ENCODE results near the gene EFL1. TPM values are rescaled to one million over a fixed set of nuclear protein-coding genes. Genes with fewer than 3 reads are reported as not detected.
"Not testable (repeated sequence)": the region's sequence is repeated elsewhere in the genome, so short reads cannot be mapped to it uniquely, and the experiment has no call there.

Gene EFL1
- total and polyA plus RNA-seq, 2 donors (not counting 1 experiment from before 2014, with no cell fraction given), result 19.1 to 29.9 TPM

DNA sequence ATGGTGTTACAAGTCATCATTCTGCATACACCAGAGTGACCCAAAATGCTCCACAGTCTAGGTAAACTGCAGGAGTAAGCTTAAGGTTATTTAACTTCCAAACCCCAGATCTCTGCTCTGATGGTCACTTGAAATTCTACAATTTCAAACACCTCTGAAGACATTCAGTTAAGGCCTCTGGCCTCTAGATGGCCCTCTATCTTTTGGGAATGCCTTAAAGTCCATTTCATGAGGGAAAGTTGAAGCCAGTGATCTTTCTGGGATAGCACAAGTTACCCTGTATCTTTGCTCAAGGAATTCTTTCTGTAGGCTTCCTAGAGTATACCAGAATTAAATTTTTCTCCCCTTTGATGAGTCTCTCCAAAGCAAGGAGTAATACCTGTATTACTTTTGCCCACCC is 18.7 kb upstream of the EFL1 start:
- not testable (repeated sequence) for H3K27ac ChIP-seq (ENCODE audit: insufficient read depth, low read length); H3K4me1 ChIP-seq (ENCODE audit: control insufficient read depth, extremely low read depth, insufficient read depth, low read length); H3K9ac ChIP-seq (ENCODE audit: insufficient read depth, low read length); H3K27me3 ChIP-seq (ENCODE audit: control insufficient read depth, insufficient read depth, low read length); H4K20me1 ChIP-seq (ENCODE audit: control insufficient read depth, extremely low read depth, insufficient read depth, low read length); H3K9me3 ChIP-seq (ENCODE audit: control insufficient read depth, insufficient read depth, low read depth, low read length); H2AFZ ChIP-seq (ENCODE audit: low read length); H3K36me3 ChIP-seq (ENCODE audit: control insufficient read depth, insufficient read depth, low read length); H3K4me3 ChIP-seq (replicated peaks in 1 of 4; ENCODE audit: control extremely low read depth in 1 of 4, insufficient read depth in 1 of 4, low read depth in 3 of 4, low read length in 4 of 4); H3K79me2 ChIP-seq (ENCODE audit: control insufficient read depth, insufficient read depth, low read length); H3K4me2 ChIP-seq (ENCODE audit: extremely low read depth, insufficient read depth, low read length); DNase-seq (ENCODE audit: low read depth in 2 of 2)
- TF ChIP-seq, protein P1, sequence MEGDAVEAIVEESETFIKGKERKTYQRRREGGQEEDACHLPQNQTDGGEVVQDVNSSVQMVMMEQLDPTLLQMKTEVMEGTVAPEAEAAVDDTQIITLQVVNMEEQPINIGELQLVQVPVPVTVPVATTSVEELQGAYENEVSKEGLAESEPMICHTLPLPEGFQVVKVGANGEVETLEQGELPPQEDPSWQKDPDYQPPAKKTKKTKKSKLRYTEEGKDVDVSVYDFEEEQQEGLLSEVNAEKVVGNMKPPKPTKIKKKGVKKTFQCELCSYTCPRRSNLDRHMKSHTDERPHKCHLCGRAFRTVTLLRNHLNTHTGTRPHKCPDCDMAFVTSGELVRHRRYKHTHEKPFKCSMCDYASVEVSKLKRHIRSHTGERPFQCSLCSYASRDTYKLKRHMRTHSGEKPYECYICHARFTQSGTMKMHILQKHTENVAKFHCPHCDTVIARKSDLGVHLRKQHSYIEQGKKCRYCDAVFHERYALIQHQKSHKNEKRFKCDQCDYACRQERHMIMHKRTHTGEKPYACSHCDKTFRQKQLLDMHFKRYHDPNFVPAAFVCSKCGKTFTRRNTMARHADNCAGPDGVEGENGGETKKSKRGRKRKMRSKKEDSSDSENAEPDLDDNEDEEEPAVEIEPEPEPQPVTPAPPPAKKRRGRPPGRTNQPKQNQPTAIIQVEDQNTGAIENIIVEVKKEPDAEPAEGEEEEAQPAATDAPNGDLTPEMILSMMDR (conservative IDR thresholded peaks at IDR 0.05 in 1 of 2, IDR thresholded peaks at IDR 0.05 in 1 of 2; ENCODE audit: low read depth in 1 of 2, low read length in 2 of 2), result peak; percentile 7 to 20

- no peak overlapping the region for H3K27ac ChIP-seq (ENCODE audit: insufficient read depth, low read length)
- no peaks in the 10 kb centered on the region for H4K20me1 ChIP-seq (ENCODE audit: control insufficient read depth, extremely low read depth, insufficient read depth, low read length)
- H3K9ac ChIP-seq (ENCODE audit: insufficient read depth, low read length), result no peak overlapping the region
- H2AFZ ChIP-seq (ENCODE audit: low read length), result no peak overlapping the region
- H3K36me3 ChIP-seq (ENCODE audit: control insufficient read depth, insufficient read depth, low read length), result no peaks in the 10 kb centered on the region
- no peak for DNase-seq (ENCODE audit: low read depth in 2 of 2)
- no peaks in the 10 kb centered on the region for H3K4me1 ChIP-seq (ENCODE audit: control insufficient read depth, extremely low read depth, insufficient read depth, low read length)
- H3K4me3 ChIP-seq (replicated peaks in 1 of 4; ENCODE audit: control extremely low read depth in 1 of 4, insufficient read depth in 1 of 4, low read depth in 3 of 4, low read length in 4 of 4), result no peak overlapping the region
- H3K27me3 ChIP-seq (ENCODE audit: control insufficient read depth, insufficient read depth, low read length), result peaks cover 8% of the 10 kb centered on the region
- no peak overlapping the region for H3K4me2 ChIP-seq (ENCODE audit: extremely low read depth, insufficient read depth, low read length)
- H3K9me3 ChIP-seq (ENCODE audit: control insufficient read depth, insufficient read depth, low read depth, low read length), result no peaks in the 10 kb centered on the region
- TF ChIP-seq, protein P1 (conservative IDR thresholded peaks at IDR 0.05 in 1 of 2, IDR thresholded peaks at IDR 0.05 in 1 of 2; ENCODE audit: low read depth in 1 of 2, low read length in 2 of 2), result no peak
- no peak for TF ChIP-seq EZH2 (IDR thresholded peaks at IDR 0.05; ENCODE audit: low read length, missing control alignments)
- H3K79me2 ChIP-seq (ENCODE audit: control insufficient read depth, insufficient read depth, low read length), result no peaks in the 10 kb centered on the region
These were observed 12.9 kb upstream of the EFL1 start for GRCh38 chr15:82275410-82275809.

DNA sequence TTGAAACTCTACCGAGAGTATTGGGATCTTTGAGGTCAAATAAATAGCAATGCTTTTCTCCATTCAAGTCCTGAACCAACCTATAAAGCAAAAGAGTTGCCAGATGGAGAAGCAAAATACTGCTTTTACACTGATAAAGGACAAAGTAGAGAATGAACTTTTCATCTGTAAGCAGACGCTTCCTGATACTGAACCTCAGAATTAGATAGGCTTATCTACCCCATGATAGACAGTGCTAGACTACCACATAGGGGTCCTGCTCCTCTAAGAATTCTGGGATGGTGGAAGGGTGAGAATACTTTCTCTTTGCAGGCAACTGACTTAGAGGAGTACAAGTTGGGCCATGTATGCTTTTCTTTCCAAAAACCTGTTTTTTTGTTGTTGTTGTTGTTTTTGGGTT is 9.6 kb upstream of the EFL1 start:
- H3K27ac ChIP-seq (ENCODE audit: insufficient read depth, low read length), result no peak overlapping the region
- no peaks in the 10 kb centered on the region for H3K36me3 ChIP-seq (ENCODE audit: control insufficient read depth, insufficient read depth, low read length)
- H3K79me2 ChIP-seq (ENCODE audit: control insufficient read depth, insufficient read depth, low read length), result no peaks in the 10 kb centered on the region
- no peak overlapping the region for H2AFZ ChIP-seq (ENCODE audit: low read length)
- TF ChIP-seq, protein P1 (conservative IDR thresholded peaks at IDR 0.05 in 1 of 2, IDR thresholded peaks at IDR 0.05 in 1 of 2; ENCODE audit: low read depth in 1 of 2, low read length in 2 of 2), result no peak
- TF ChIP-seq EZH2 (IDR thresholded peaks at IDR 0.05; ENCODE audit: low read length, missing control alignments), result no peak
- no peak overlapping the region for H3K4me3 ChIP-seq (replicated peaks in 1 of 4; ENCODE audit: control extremely low read depth in 1 of 4, insufficient read depth in 1 of 4, low read depth in 3 of 4, low read length in 4 of 4)
- H3K9me3 ChIP-seq (ENCODE audit: control insufficient read depth, insufficient read depth, low read depth, low read length), result no peaks in the 10 kb centered on the region
- no peaks in the 10 kb centered on the region for H3K27me3 ChIP-seq (ENCODE audit: control insufficient read depth, insufficient read depth, low read length)
- H3K4me2 ChIP-seq (ENCODE audit: extremely low read depth, insufficient read depth, low read length), result no peak overlapping the region
- DNase-seq (ENCODE audit: low read depth in 2 of 2), result no peak
- no peak overlapping the region for H3K9ac ChIP-seq (ENCODE audit: insufficient read depth, low read length)
- no peaks in the 10 kb centered on the region for H3K4me1 ChIP-seq (ENCODE audit: control insufficient read depth, extremely low read depth, insufficient read depth, low read length)
- H4K20me1 ChIP-seq (ENCODE audit: control insufficient read depth, extremely low read depth, insufficient read depth, low read length), result no peaks in the 10 kb centered on the region

- H3K4me2 ChIP-seq (ENCODE audit: extremely low read depth, insufficient read depth, low read length); H3K9ac ChIP-seq (ENCODE audit: insufficient read depth, low read length); H3K9me3 ChIP-seq (ENCODE audit: control insufficient read depth, insufficient read depth, low read depth, low read length); H2AFZ ChIP-seq (ENCODE audit: low read length); H3K4me3 ChIP-seq (replicated peaks in 1 of 4; ENCODE audit: control extremely low read depth in 1 of 4, insufficient read depth in 1 of 4, low read depth in 3 of 4, low read length in 4 of 4); H3K79me2 ChIP-seq (ENCODE audit: control insufficient read depth, insufficient read depth, low read length); DNase-seq (ENCODE audit: low read depth in 2 of 2); H3K4me1 ChIP-seq (ENCODE audit: control insufficient read depth, extremely low read depth, insufficient read depth, low read length); H3K36me3 ChIP-seq (ENCODE audit: control insufficient read depth, insufficient read depth, low read length); H4K20me1 ChIP-seq (ENCODE audit: control insufficient read depth, extremely low read depth, insufficient read depth, low read length); H3K27ac ChIP-seq (ENCODE audit: insufficient read depth, low read length); H3K27me3 ChIP-seq (ENCODE audit: control insufficient read depth, insufficient read depth, low read length): not testable (repeated sequence)
These were observed 5.9 kb upstream of the EFL1 start for GRCh38 chr15:82268454-82268853.

DNA sequence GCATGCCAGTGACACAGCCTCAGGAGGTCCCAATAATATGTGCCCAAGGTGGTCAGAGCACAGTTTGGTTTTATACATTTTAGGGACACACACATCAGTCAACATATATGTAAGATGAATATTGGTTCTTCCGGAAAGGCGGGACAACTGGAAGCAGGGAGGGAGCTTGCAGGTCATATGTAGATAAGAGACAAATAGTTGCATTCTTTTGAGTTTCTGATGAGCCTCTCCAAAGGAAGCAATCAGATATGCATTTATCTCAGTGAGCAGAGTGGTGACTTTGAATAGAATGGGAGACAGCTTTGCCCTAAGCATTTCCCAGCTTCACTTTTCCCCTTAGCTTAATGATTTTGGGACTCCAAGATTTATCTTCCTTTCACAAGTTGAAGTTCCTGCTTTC is 4.6 kb upstream of the EFL1 start:
- not testable (repeated sequence) for H2AFZ ChIP-seq (ENCODE audit: low read length); H3K27ac ChIP-seq (ENCODE audit: insufficient read depth, low read length); H3K79me2 ChIP-seq (ENCODE audit: control insufficient read depth, insufficient read depth, low read length); H3K4me2 ChIP-seq (ENCODE audit: extremely low read depth, insufficient read depth, low read length); H3K36me3 ChIP-seq (ENCODE audit: control insufficient read depth, insufficient read depth, low read length); H4K20me1 ChIP-seq (ENCODE audit: control insufficient read depth, extremely low read depth, insufficient read depth, low read length); H3K9me3 ChIP-seq (ENCODE audit: control insufficient read depth, insufficient read depth, low read depth, low read length); DNase-seq (ENCODE audit: low read depth in 2 of 2); H3K4me3 ChIP-seq (replicated peaks in 1 of 4; ENCODE audit: control extremely low read depth in 1 of 4, insufficient read depth in 1 of 4, low read depth in 3 of 4, low read length in 4 of 4); H3K9ac ChIP-seq (ENCODE audit: insufficient read depth, low read length); H3K27me3 ChIP-seq (ENCODE audit: control insufficient read depth, insufficient read depth, low read length); H3K4me1 ChIP-seq (ENCODE audit: control insufficient read depth, extremely low read depth, insufficient read depth, low read length)

Data from fibroblast of lung (primary cell).